Stimulated activated CD8-positive, alpha-beta memory T cell treated with anti-CD3 and anti-CD28 coated beads, Interleukin-2, amount 100 ng/mL, for 48 hours (primary cell): ENCODE results near the gene TNPO3.
"Not testable (repeated sequence)": the region's sequence is repeated elsewhere in the genome, so short reads cannot be mapped to it uniquely, and the experiment has no call there.

ENCODE experiments used
- DNase-seq, 2 donors: peaks; one replicate each; pipeline ENCODE4 v3.0.0-alpha.2; 2020; ENCODE audit warnings: low read depth in 2 of 2

TNPO3 gene

GRCh38 chr7:128961030-128961659 lies 93.8 kb downstream of the TNPO3 start:
- no peak for DNase-seq

GRCh38 chr7:128959296-128959695 lies 95.6 kb downstream of the TNPO3 start:
- no peak for DNase-seq

- no peak for DNase-seq
Observed at GRCh38 chr7:128955981-128956380, 98.9 kb downstream of the TNPO3 start.

- no peak for DNase-seq
Observed at GRCh38 chr7:128954830-128955802, 99.8 kb downstream of the TNPO3 start.

- no peak for DNase-seq
Observed at GRCh38 chr7:128954150-128954549, 100.8 kb downstream of the TNPO3 start.

GRCh38 chr7:128951296-128951695 lies 103.6 kb downstream of the TNPO3 start:
- no peak for DNase-seq

GRCh38 chr7:128948976-128949760 lies 105.7 kb downstream of the TNPO3 start:
- no peak for DNase-seq

- no peak for DNase-seq
Observed at GRCh38 chr7:128948312-128948973, 106.5 kb downstream of the TNPO3 start.

GRCh38 chr7:128947854-128948253 lies 107.1 kb downstream of the TNPO3 start:
- DNase-seq, result no peak

- DNase-seq, result no peak
Observed at GRCh38 chr7:128946936-128947830, 107.7 kb downstream of the TNPO3 start.

GRCh38 chr7:128945668-128946366 lies 109.1 kb downstream of the TNPO3 start:
- DNase-seq, result no peak

- no peak for DNase-seq
Observed at GRCh38 chr7:128944487-128945236, 110.2 kb downstream of the TNPO3 start.

- DNase-seq, result not testable (repeated sequence)
Observed at GRCh38 chr7:128943251-128943650, 111.7 kb downstream of the TNPO3 start.

- no peak for DNase-seq
Observed at GRCh38 chr7:128941946-128942526, 112.9 kb downstream of the TNPO3 start.

GRCh38 chr7:128941323-128941890 lies 113.5 kb downstream of the TNPO3 start:
- no peak for DNase-seq

- DNase-seq, result no peak
Observed at GRCh38 chr7:128940494-128941322, 114.2 kb downstream of the TNPO3 start.

- DNase-seq, result no peak
Observed at GRCh38 chr7:128939861-128940410, 115.0 kb downstream of the TNPO3 start.
